ENCODE results near the gene OR9K2. TPM values are rescaled to one million over a fixed set of nuclear protein-coding genes. Genes with fewer than 3 reads are reported as not detected.

The OR9K2 gene
- total RNA-seq, 1 donor from 2014 or later = not detected

- no peaks in the 10 kb centered on the region for H3K9me3 Mint-ChIP-seq (ENCODE audit: low read depth)
- peaks cover 12% of the 10 kb centered on the region for H3K27me3 Mint-ChIP-seq (ENCODE audit: low read depth)
- H3K27ac Mint-ChIP-seq (ENCODE audit: unreplicated experiment) = no peak overlapping the region
- H3K36me3 Mint-ChIP-seq (ENCODE audit: low read depth) = no peaks in the 10 kb centered on the region
- DNase-seq (ENCODE audit: low spot score) = no peak
- TF ChIP-seq CTCF (IDR thresholded peaks at IDR 0.05) = no peak
- no peak overlapping the region for H3K4me3 Mint-ChIP-seq (ENCODE audit: unreplicated experiment)
- no peaks in the 10 kb centered on the region for H3K4me1 Mint-ChIP-seq (ENCODE audit: low read depth)
Observed at GRCh38 chr12:55173456-55173855, 47.2 kb downstream of the OR9K2 start.

Other genes with a start within 250 kb of the OR9K2 start
- gene TESPA1, start 141.6 kb upstream of the OR9K2 start, total RNA-seq = not detected in 3 replicates
- not detected in 3 replicates for gene NEUROD4, start 106.4 kb upstream of the OR9K2 start, total RNA-seq
- not detected in 3 replicates for gene OR10A7, start 94.6 kb downstream of the OR9K2 start, total RNA-seq
- gene OR6C74, start 118.2 kb downstream of the OR9K2 start, total RNA-seq = not detected in 3 replicates
- not detected in 3 replicates for gene OR6C6, start 170.2 kb downstream of the OR9K2 start, total RNA-seq
- not detected in 3 replicates for gene OR6C1, start 187.9 kb downstream of the OR9K2 start, total RNA-seq
- gene OR6C3, start 204.3 kb downstream of the OR9K2 start, total RNA-seq = not detected in 3 replicates
- not detected in 3 replicates for gene OR6C75, start 236.6 kb downstream of the OR9K2 start, total RNA-seq

All from chondrocyte (in vitro differentiated cells).